Right lobe of liver (tissue), 4 donors: ENCODE measurements around the gene CNTNAP5.

Experiments used
- POLR2A ChIP-seq: fragments of 450-650 bp; IDR thresholded peaks from one replicate; pipeline ENCODE4 v1.6.1; 2017; ENCODE audit warnings: antibody characterized with exemption, mild to moderate bottlenecking
- TF ChIP-seq, protein P1 (sequence below), 4 donors: fragments of 200-600 bp in 3 of 4; fragments of 450-650 bp in 1 of 4; IDR thresholded peaks; one replicate each; pipeline versions ENCODE4 v1.5.1 to v1.8.0; 2016 to 2022; ENCODE audit warnings: antibody characterized with exemption in 4 of 4, mild to moderate bottlenecking in 2 of 4
- donor health status: DM: no; HTN: no; CAD: no.
- donor health status: DM: no; HTN: no; CAD: no.
- donor health status: DM: no; HTN: yes; CAD: no.

- TF ChIP-seq, protein P1, sequence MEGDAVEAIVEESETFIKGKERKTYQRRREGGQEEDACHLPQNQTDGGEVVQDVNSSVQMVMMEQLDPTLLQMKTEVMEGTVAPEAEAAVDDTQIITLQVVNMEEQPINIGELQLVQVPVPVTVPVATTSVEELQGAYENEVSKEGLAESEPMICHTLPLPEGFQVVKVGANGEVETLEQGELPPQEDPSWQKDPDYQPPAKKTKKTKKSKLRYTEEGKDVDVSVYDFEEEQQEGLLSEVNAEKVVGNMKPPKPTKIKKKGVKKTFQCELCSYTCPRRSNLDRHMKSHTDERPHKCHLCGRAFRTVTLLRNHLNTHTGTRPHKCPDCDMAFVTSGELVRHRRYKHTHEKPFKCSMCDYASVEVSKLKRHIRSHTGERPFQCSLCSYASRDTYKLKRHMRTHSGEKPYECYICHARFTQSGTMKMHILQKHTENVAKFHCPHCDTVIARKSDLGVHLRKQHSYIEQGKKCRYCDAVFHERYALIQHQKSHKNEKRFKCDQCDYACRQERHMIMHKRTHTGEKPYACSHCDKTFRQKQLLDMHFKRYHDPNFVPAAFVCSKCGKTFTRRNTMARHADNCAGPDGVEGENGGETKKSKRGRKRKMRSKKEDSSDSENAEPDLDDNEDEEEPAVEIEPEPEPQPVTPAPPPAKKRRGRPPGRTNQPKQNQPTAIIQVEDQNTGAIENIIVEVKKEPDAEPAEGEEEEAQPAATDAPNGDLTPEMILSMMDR (IDR thresholded peaks at IDR 0.05), result no peak
- no peak for TF ChIP-seq POLR2A
Observed at GRCh38 chr2:124623560-124623959, 598.5 kb downstream of the CNTNAP5 start.
